Activated naive CD4-positive, alpha-beta T cell treated with Interleukin-2 at 50 U/mL for 16 hours (primary cell): ENCODE results near the gene CDH22.

Experiments
- DNase-seq: peaks from one replicate; pipeline ENCODE4 v3.0.0-alpha.2; 2020

CDH22 gene

DNA sequence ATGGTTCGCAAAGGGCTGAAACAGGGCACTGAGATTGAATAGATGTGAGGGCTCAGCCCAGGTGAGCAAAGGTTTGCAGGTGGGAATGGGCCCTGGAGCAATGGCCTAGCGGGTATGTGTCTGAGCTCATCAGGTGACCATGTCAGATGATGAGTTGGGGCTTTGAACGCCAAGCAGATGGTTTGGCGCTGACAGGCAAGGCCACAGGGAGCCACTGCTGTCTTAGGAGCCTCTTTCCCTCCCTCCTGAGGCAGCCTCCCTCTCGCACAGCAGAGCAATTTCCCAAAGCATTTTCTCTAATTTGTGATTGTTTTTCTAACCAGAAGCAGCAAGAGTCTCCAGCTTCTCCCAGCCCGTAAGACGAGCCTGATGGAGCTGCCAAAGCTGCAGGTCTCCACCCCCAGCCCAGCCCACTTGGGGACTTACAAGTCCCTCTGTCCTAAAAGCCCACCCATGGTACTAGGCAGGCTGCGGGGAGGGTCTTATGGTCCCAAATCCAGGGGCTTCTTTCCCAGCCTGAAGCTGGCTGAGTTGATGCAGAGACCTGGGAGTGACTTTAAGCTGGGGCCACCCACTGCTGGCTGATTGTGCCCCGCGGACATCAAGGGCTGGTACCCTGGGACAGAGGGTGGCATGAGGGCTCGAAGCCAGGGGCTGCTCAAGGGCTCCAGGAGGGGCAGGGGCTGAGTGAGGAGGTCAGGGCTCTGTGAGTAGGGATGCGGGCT lies 11.6 kb downstream of the CDH22 start:
- DNase-seq = no peak

DNA sequence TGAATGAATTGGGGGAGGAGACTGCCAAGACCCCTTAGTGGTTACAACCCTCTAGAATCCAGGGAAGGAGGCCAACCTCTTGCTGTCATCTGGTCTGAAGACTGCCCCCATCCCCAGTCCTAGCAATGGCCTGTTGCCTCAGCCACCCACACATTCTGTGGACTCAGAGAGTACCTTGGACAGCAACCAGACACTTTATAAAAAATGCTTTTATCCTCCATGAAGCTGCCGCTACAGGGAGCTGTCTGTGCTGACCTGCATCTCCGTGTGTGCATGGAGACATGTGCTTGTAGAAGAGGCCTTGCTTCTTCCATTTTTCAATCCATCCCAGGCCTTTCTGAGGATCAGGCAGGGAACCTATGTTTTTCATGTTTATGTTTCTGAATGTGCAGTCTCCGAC lies 15.2 kb downstream of the CDH22 start:
- no peak for DNase-seq

DNA sequence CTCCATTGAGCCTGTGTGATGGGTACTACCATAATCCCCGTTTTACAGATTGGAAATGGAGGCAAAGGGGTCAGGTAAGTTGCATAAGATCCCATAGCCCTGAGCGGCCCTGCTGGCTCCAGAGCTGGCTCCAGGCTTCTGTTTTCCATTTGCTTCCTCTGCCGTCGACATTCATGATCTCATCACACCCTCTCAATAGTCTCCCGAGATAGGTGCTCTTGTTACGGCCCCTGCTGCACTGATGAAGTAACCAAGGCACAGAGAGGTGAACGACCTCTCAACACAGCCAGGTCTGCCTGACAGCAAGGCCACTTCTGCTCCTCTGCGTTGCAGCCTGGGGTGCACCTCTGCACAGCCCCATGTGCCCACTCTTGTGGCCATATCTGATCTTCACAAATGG lies 16.9 kb downstream of the CDH22 start:
- no peak for DNase-seq

DNA sequence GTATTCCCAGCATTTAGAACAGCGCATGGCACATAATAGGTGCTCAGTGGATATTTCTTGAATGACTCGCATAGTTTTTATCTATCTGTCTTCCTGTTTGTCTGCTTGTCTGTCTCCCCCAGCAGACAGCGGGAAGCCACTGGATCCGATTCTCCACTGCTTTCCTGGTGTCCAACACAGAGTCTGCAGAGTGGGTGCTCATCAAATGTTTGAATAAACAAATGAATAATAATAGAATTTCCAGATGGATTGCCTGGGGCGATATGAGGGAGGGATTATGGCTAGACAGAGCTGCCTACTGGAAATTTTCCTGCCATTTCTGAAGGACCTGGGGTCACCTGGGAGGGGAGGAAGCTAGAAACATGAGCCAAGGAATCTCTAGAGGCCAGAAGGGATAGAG lies 18.9 kb downstream of the CDH22 start:
- DNase-seq = no peak

DNA sequence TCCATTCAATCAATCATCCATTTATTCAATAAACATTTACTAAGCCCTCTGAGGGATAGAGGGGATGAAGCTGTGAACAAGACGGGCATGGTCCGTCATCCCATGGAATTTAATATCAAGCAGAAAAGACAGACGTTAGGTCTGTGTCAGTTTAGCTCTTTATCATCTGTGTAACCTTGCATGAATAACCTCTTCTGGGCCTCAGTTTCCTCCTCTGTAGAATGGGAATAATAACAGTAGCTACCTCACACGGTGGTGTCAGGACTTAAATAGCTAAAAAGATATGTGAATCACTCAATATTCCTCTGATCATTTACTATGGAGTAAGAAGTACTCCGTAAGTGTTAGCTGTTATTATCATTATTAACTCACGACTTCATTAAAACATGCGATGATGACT lies 21.3 kb downstream of the CDH22 start:
- no peak for DNase-seq

DNA sequence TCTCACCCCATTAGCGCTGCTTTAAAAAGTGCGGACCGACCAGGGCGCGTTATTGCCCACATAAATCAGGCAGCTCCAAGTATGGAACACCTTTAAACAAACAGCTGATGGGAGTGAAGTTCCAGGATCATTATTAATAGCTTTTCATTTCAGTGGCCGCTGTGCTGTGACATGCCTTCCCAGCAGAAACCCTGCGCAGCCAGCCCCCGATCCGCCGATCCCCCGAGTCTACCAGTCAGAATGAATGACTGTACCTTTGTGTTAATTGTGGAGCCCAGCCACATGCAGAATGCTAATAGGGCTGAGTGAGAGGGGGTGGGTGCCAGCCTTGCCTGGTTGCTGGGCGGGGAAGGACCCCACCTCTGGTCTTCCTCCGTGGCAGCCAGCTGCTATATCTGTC lies 21.9 kb downstream of the CDH22 start:
- DNase-seq = no peak

DNA sequence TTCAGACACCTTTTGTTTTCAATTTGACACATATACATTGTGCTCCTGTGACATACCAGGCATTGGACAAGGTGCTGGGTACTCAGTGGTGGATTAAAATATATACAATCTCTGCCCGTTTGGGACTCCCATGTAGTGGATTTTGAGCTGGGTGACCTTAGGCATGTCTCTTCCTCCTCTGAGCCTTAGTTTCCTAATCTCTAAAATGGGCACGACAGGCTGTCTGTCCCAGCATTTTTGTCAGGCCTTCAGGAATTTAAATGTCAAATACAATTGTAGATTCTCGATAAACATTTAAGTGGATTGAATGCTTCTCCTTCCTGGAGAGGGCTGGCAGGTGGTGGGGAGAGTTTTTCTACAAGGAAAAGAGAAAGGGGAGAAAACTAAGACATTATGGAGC lies 22.6 kb downstream of the CDH22 start:
- DNase-seq = no peak

DNA sequence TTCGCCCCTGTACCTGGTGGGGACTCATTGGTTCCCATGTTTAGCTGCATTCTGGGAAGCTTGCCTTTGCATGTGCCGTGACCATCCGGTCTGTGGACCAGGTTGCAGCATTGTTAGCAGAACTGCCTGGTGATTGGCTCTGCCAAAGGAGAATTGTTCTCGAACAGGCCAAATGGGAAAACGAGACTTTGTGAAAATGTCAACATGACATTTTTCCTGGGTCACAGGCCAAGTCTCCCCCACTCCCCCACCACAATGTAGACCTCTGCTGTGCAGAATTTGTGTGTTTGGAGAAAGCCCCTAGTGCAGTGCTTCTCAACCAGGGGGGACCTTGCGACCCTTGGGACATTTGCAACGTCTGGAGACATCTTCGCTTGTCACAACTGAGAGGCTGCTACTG lies 23.2 kb downstream of the CDH22 start:
- DNase-seq = no peak

DNA sequence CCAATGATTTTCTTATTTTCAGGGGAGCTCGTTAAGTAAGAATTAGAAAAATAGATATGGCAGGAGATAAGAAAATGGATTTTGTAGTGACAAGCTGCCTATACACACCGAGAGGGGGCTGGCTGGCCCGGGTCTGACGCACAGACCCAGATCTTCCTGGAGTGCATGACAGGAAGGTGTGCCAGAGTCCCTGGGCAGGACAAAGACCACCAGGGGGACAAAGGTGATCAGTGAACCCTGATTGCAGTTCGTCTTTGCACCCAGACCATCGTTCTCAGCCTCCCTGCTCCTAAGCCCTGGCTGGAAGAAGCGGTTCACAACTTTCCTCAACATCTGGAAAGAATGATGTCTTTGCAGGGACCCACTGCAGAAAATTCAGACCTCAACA lies 24.3 kb downstream of the CDH22 start:
- no peak for DNase-seq

DNA sequence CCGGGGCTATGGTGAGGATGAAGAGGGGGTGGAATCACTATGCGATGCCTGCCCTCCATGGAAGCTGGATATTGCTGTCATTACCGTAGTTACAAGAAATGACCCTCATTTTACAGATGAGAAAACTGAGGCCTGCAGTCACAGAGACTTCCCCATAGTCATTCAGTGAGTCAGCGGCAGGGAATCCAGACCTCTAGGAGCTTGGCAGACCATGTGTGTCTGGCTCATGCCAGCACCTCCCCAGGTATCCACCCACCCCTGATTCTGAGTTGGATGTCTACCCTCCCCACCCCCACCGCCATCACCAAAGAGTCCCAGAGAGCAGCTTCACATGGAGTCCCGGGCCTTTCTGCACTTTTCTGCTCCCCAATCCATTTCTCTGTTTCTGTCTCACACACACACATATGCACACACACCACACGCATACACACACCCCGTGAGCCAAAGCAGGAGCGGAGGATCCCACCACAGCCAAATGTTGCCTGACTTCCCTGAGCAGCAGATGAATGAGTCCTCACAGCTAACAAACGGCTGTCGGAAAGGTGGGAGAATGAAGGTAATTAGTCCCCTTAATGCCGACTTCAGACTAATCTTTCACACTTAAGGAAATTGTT lies 24.8 kb downstream of the CDH22 start:
- DNase-seq = no peak

DNA sequence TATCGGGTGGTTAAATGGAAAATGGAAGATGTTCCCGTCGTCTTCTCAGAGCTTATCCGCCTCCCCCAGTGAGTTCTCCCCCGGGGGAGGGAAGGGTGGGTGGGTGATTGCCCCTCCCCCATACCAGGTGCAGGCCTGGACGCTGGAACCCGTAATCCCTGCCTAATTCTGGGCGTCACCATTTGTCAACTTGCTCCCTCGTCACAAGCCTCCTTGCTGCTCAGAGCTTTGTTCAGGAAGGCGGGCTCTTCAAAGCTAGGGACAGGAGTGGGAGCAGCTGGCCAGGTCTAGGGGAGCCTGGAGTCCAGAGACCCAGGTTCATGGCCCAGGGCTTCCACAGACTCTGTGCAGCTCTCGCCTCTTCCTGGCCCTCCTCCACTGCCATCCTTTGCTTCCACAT lies 25.6 kb downstream of the CDH22 start:
- no peak for DNase-seq

DNA sequence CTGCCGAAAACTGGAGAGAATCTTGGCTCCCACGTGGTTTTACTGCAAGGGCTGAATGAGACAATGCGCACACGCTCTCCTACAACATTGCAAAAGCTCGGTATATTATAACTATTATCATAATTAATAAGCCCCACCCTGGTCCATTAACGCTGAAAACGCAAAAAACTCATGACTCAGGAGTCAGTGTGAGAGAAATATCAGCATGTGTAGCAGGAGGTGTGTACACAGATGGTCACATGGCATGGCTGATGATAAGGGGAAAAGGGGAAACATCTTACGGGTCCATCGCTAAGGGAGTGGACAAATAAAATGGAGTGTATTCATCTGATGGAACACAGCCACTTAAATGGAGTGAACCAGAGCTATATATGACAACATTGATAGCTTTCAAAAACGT lies 29.2 kb downstream of the CDH22 start:
- DNase-seq = no peak

DNA sequence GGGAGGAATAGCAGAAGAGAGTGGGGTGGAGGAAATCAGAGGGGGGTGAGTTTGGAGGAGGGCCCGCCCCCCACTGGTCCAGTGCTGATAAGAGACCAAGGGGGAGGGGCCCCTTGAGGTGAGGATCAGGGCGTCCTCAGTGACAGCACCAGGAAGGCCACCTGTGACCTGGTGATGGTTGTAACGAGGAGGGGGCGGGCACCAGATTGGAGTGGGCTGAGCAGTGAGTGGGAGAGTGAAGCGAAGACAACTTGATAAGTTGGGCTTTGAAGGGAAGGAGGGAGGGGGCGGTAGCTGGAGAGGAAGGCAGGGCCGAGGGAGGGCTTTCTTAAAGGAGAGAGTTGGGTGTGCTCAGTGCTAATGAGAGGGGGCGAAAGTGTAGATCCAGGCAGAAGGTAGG lies 30.7 kb downstream of the CDH22 start:
- no peak for DNase-seq

DNA sequence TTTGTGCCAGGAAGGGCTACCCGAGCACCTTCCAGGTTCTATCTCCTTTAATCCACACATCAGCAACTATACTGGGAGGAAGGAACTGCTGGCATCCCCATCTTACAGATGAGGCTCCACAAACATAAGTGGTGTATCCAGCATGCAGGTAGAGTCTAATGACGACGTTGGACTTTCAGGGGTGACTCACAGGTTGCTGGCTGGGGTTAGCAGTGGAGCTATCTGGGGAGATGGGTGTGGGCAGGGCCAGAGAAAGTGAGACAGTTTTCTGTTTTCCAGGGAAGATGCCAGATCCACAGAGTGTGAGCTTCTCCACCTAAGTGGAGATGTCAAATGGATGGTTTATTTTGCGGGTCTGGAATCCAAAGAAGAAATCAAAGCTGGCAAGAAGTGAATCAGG lies 31.8 kb downstream of the CDH22 start:
- DNase-seq = no peak

DNA sequence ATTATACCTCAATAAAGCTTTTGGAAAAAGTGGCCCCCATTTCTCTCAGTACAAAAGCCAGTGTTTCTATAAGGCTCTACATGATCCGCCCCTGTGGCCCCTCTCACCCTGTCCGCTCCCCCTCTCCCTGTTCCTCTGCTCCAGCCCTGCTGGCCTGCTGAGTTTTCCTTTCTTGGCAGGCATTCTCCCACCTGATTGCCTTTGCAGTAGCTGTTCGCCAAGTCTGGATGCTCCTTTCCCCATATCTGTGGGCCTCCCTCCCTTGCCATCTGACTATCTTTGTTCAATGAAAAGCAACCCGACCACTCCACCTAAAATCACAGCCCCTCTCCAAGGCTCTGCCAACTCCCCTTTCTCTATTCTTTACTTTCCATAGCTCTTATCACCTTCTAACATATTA lies 33.2 kb downstream of the CDH22 start:
- no peak for DNase-seq

DNA sequence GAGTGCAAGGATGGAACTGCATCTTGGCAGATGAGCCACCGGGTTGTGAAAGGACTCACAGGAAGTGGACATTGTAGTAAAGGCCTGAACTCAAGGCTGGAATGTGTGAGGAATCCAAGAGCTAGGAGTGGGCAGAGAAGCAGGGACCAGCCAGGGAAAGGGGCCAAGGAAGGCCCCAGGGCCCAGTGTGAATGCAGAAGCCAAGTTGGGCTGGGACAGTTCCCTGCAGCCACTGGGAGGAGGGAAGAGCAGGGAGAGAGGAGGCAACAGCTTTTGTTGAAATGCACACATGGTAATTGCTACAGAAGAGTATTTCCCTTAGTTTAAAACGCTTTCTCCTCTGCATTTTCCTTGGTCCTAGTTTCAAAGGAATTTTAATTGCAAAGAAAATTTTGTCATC lies 34.6 kb downstream of the CDH22 start:
- no peak for DNase-seq

DNA sequence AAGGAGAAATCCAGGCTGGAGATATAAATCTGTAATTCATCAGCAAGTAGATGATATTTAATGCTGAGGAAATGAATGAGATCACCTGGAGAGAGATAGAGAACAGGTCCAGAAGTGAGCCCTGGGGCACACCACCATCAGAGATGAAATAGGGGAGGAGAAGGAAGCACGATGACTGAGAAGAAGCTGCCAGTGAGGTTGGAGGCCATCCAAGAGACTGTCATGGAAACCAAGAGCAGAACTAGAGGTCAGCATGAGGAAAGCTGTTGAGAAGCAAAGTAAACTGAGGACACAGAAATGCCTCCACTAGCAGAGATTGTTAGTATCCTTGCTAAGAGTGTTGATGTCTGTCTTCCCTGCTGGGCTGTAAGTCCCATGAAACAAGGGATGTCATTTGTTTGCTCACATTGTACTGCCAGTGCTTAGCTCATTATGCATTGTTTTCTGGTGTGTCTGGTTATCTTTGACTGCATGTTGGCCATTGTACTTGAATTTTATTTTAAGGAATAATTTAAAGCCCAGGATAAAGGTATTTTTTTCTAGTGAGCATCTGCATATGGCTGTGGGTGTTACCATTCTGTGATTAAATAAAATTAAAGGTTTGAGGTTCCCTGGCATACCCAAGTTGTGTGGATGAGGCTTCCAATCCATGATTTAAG lies 35.8 kb downstream of the CDH22 start:
- no peak for DNase-seq

DNA sequence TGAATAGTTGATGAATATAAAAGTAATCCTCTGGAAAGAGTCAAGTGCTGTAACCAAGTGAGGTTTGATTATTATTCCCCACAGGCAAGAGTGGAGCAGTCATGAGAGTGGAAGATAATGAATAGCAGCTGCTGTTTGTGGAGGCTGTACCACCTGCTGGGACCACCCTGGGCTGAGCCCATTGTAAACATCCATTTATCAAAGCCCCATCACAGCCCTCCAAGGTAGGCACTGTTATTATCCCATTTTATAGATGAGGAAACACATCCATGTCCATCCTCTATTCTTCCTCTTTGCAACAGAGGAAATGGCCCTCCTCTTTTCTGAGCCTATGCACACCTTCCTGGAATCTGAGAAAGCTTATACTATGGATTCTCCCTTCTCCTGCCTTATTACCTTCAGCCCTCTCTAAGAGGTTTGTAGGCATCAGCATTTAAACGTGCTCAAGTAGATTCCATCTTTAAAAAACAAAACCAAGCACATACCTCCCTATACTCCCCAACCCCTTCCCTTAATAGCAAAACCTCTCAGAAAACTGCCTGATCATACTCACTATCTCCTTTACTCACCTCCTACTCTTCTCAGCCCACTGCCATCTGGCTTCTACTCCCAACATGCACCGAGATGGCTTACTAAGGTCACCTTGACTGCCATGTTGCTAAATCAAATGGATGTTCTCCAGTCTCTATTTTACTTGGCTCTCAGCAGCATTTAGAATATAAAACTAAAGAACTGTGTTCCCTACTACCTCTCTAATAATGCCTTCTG lies 37.1 kb downstream of the CDH22 start:
- no peak for DNase-seq

DNA sequence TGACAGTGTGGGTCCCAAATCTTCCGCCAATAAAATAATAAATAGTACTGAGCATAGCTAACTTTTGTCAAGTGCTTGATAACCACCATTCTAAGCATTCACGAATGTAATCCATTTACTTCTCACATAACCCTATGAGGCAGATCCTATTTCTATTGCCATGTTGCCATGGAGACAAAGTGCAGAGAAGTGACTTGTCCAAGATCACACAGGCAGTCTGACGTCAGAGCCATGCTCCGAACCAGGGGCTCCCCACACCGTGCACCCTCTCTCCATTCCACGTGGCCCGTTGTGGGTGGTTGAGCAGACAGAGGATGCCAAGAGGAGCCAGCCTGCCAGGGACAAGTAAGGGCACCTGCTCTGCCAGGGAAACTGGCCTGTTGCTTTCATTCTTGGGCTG lies 38.9 kb downstream of the CDH22 start:
- DNase-seq = no peak

DNA sequence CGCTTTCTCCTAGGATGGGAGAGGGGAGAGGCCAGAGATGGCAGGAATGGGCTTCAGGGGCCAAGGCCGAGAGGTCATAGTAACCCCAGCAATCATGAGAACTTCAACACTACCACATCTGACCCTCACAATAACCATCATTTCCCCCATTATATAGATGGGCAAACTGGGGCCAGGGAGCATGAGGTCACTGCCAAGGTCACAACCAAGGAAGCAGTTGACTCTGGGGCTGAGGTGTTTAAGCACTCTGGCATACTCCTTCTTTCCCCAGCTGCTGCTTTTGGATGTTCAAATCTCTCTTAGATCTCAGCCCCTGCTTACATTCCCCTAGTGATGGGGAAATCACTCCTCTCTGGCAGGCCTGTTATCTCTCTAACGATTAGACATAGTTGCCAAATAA lies 39.6 kb downstream of the CDH22 start:
- no peak for DNase-seq

DNA sequence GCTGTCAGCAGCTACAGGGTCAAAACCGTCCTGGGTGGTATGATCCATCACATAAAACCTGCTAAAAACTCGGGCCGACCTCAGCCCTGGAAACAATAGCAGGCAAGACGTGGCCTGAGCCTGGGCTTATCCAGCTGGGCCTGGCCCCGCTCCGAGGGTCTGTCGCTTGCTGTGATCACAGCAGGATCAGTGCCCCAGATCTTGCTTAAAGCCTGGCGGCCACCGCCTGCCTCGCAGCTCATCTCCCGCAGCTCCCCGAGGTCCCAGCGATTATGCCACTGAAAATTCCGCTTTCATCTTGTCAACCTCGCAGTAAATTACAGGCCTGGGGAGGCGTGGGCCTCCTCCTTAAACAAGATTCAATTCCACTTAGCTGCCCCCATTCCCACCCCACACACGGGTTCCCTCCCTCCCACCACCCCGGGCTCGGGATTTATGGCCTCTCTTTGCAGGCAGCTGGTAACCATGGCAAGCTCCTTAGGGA lies 40.1 kb downstream of the CDH22 start:
- no peak for DNase-seq

DNA sequence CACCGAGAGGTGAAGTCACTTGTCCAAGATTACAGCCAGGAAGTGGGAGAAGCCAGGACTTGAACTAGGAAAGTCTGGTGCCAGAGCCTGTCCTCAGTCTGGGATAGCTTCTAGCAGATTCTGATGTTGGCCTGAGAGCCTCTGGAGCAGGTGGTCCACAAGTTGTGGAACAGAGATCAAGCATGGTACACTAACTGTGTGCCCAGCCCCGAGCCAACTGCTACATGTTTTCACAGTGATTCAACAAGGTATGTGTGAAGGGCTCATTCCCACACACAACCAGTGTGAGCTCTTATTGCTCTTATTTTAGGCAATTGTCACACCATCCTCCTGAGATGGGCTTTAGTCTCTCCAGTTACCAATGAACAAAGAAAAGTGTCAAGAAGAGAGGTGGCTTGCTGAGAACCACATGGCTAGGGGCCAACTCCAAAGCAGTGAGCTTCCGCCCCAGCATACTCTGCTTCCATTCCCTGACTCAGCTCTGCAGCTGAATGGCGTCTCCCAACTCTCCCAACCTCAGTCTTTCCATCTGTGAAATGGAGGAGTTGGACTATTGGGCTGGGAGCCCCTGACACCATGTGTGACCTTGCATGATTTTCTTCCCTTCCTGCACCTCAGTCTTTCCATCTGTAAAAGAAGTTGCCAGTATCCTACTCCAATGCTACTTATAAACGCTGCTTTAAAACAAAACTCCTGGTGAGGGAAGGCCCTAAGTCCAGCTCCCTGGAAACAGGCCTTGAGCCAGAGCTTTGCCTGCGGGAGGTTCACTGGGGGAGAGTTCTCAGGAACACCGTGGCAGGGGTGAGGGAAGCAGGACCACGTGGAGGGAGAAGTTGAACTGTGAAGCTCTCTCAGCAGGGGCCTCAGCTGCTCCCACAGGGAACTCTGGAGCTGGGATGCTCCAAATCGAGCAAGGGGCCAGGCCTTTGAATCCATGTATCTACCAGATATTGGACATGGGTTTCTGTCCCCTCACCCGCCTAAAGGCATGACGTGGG lies 40.9 kb downstream of the CDH22 start:
- DNase-seq = no peak
